CD14-positive monocyte (primary cell): Measurements from ENCODE around the gene GGTA1. TPM values are rescaled to one million over a fixed set of nuclear protein-coding genes. Genes with fewer than 3 reads are reported as not detected.

Experiments used
- DNase-seq, 3 donors: peaks; one replicate each; pipeline ENCODE4 v3.0.0-alpha.2; 2011 to 2022
- H2AFZ ChIP-seq: 2 replicates; pipeline ENCODE4 v1.6.0; 2012; ENCODE audit warnings: mild to moderate bottlenecking, low read depth, low read length, inconsistent platforms; ENCODE audit not compliant: insufficient read depth, poor library complexity, severe bottlenecking
- H3K27ac ChIP-seq, 2 donors: 1 replicate in 1 of 2; 2 replicates in 1 of 2; pipeline ENCODE4 v1.5.1; 2012 to 2013; ENCODE audit warnings: low read length in 2 of 2, control low read depth in 1 of 2, inconsistent platforms in 1 of 2, low read depth in 1 of 2, mild to moderate bottlenecking in 1 of 2
- H3K27me3 ChIP-seq, 2 donors: one replicate each; pipeline versions ENCODE4 v1.6.0 to v1.6.1; 2011 to 2013; ENCODE audit warnings: low read length in 2 of 2; ENCODE audit not compliant: control insufficient read depth in 2 of 2, insufficient read depth in 2 of 2
- H3K36me3 ChIP-seq, 2 donors: replicated peaks in 1 of 2; 1 replicate in 1 of 2; 2 replicates in 1 of 2; pipeline versions ENCODE4 v1.5.1 to v1.6.1; 2012 to 2013; ENCODE audit warnings: low read length in 2 of 2, control low read depth in 1 of 2, inconsistent platforms in 1 of 2, mild to moderate bottlenecking in 1 of 2; ENCODE audit not compliant: insufficient read depth in 2 of 2, control insufficient read depth in 1 of 2
- H3K4me1 ChIP-seq, 2 donors: 1 replicate in 1 of 2; 2 replicates in 1 of 2; pipeline versions ENCODE4 v1.5.1 to v1.6.1; 2012 to 2013; ENCODE audit warnings: low read length in 2 of 2, control low read depth in 1 of 2, inconsistent platforms in 1 of 2, mild to moderate bottlenecking in 1 of 2, moderate library complexity in 1 of 2; ENCODE audit not compliant: insufficient read depth in 2 of 2, control insufficient read depth in 1 of 2
- H3K4me2 ChIP-seq: replicated peaks from 2 replicates; pipeline ENCODE3; 2012; ENCODE audit warnings: low read length, moderate library complexity, mild to moderate bottlenecking; ENCODE audit not compliant: poor library complexity, severe bottlenecking; ENCODE audit errors: extremely low read depth
- H3K4me3 ChIP-seq, 3 experiments: fragments of 200-600 bp in 1 of 3; sonication (generic) in 1 of 3; replicated peaks in 1 of 3; 1 replicate in 2 of 3; 2 replicates in 1 of 3; pipeline ENCODE4 v1.5.1; 2011 to 2013; ENCODE audit warnings: low read length in 3 of 3, mild to moderate bottlenecking in 3 of 3, control low read depth in 2 of 3, low read depth in 2 of 3, inconsistent platforms in 1 of 3, moderate library complexity in 1 of 3
- H3K79me2 ChIP-seq: 2 replicates; pipeline ENCODE4 v1.6.0; 2012; ENCODE audit warnings: mild to moderate bottlenecking, control low read depth, inconsistent platforms, low read length, moderate library complexity; ENCODE audit not compliant: insufficient read depth
- H3K9ac ChIP-seq: 2 replicates; pipeline ENCODE4 v1.6.0; 2017; ENCODE audit warnings: low read length, mild to moderate bottlenecking; ENCODE audit not compliant: insufficient read depth, poor library complexity, severe bottlenecking
- H3K9me3 ChIP-seq, 2 donors: replicated peaks in 1 of 2; 1 replicate in 1 of 2; 2 replicates in 1 of 2; pipeline versions ENCODE4 v1.5.1 to v1.6.1; 2012 to 2013; ENCODE audit warnings: low read length in 2 of 2, control low read depth in 1 of 2; ENCODE audit not compliant: control insufficient read depth in 1 of 2, insufficient read depth in 1 of 2
- H4K20me1 ChIP-seq: 2 replicates; pipeline ENCODE4 v1.6.0; 2012; ENCODE audit warnings: mild to moderate bottlenecking, low read length, control low read depth, moderate library complexity; ENCODE audit not compliant: insufficient read depth
- H3K27ac Mint-ChIP-seq, 7 donors: one replicate each; pipeline ENCODE4 v1.8.0; 2020; ENCODE audit warnings: mild to moderate bottlenecking in 7 of 7, mixed read lengths in 7 of 7, moderate library complexity in 6 of 7, inconsistent platforms in 2 of 7
- H3K27me3 Mint-ChIP-seq, 3 donors: one replicate each; pipeline ENCODE4 v1.8.0; 2021 to 2022; ENCODE audit warnings: low read depth in 3 of 3, mild to moderate bottlenecking in 3 of 3, mixed read lengths in 3 of 3, moderate library complexity in 3 of 3, inconsistent platforms in 1 of 3
- H3K36me3 Mint-ChIP-seq, 2 donors: one replicate each; pipeline ENCODE4 v1.8.0; 2020; ENCODE audit warnings: mixed read lengths in 2 of 2, inconsistent platforms in 1 of 2, mild to moderate bottlenecking in 1 of 2
- H3K4me1 Mint-ChIP-seq: one replicate; pipeline ENCODE4 v1.8.0; 2020; ENCODE audit warnings: mild to moderate bottlenecking, mixed read lengths
- H3K4me3 Mint-ChIP-seq, 2 donors: one replicate each; pipeline ENCODE4 v1.8.0; 2020; ENCODE audit warnings: mild to moderate bottlenecking in 2 of 2, mixed read lengths in 2 of 2, moderate library complexity in 1 of 2
- H3K9me3 Mint-ChIP-seq, 7 donors: one replicate each; pipeline ENCODE4 v1.8.0; 2020 to 2022; ENCODE audit warnings: mixed read lengths in 7 of 7, mild to moderate bottlenecking in 6 of 7, moderate library complexity in 6 of 7, inconsistent platforms in 2 of 7
- WGBS: methylation state at CpG from one replicate; pipeline ENCODE4 v1.1.5; 2013; ENCODE audit warnings: missing lambda C conversion rate; ENCODE audit not compliant: insufficient coverage; 5-methylcytosine and 5-hydroxymethylcytosine counted together
- intact Hi-C, 2 donors: fragments of 100-400 bp; cut with micrococcal nuclease; formaldehyde crosslinking; loops; one replicate each; pipeline versions ENCODE4 v1.15.0 to v1.15.1; 2023
- polyA plus RNA-seq, 3 donors: library from polyadenylated mRNA; depleted of rRNA in 1 of 3; unstranded in 2 of 3; stranded (reverse) in 1 of 3; fragments of 300-500 nt in 2 of 3; fragments of >200 nt in 1 of 3; fragmentation: Illumina TruSeq in 2 of 3; gene quantifications; 1 replicate in 2 of 3; 2 replicates in 1 of 3; pipeline ENCODE4 v1.2.3, GENCODE V29; 2012 to 2021
- TF ChIP-seq, protein P1 (sequence below): fragments of 200-600 bp; IDR thresholded peaks from one replicate; pipeline ENCODE4 v1.8.0; 2022; ENCODE audit warnings: antibody characterized with exemption, mild to moderate bottlenecking

GGTA1 gene
- polyA plus RNA-seq, 3 donors = 10.9 to 35.6 (median 15.4) TPM

DNA sequence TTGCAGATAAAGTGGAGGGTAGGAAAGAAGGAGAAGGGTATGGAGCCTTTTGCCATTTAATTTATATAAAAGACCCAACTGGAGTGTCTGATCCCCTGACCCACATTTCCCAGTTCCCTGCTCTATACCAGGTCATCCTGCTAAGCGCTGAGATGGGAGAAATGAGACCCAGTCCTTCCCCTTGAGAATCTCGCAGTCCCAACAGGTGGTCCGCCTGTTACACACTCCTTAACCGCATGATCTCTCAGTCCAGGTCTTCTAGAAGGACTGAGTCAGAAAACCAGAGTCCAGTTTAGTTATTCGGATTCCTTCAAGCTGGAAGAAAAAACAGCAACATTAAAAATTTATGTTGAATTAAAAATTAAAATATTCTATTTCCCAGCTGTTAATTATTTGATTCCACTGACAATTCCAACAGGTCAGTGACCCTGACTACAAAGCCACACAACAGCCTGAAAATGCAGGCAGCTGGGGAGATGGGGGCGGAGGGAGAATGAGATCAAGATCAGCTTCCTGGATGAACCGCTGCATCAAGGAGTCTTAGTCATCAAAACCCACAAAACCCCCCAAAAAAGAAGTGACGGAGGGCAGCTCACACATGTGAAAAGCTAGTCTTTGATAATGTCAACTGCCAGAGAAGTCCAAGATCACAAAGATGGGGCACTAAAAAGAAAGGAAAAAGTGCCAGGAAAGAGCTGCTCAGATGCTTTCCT, 44.0 kb downstream of the GGTA1 start:
- no peaks in the 10 kb centered on the region for H4K20me1 ChIP-seq
- H3K9me3 ChIP-seq = no peaks in the 10 kb centered on the region
- H3K4me2 ChIP-seq = no peak overlapping the region
- DNase-seq = no peak
- no peak overlapping the region for H3K9ac ChIP-seq
- TF ChIP-seq, protein P1, sequence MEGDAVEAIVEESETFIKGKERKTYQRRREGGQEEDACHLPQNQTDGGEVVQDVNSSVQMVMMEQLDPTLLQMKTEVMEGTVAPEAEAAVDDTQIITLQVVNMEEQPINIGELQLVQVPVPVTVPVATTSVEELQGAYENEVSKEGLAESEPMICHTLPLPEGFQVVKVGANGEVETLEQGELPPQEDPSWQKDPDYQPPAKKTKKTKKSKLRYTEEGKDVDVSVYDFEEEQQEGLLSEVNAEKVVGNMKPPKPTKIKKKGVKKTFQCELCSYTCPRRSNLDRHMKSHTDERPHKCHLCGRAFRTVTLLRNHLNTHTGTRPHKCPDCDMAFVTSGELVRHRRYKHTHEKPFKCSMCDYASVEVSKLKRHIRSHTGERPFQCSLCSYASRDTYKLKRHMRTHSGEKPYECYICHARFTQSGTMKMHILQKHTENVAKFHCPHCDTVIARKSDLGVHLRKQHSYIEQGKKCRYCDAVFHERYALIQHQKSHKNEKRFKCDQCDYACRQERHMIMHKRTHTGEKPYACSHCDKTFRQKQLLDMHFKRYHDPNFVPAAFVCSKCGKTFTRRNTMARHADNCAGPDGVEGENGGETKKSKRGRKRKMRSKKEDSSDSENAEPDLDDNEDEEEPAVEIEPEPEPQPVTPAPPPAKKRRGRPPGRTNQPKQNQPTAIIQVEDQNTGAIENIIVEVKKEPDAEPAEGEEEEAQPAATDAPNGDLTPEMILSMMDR = no peak
- peaks cover 0 to 2% (median 0%) of the 10 kb centered on the region in 7 donors for H3K9me3 Mint-ChIP-seq
- no peak overlapping the region for H3K4me3 ChIP-seq
- H3K79me2 ChIP-seq = no peaks in the 10 kb centered on the region
- no peak overlapping the region for H3K27ac Mint-ChIP-seq
- H2AFZ ChIP-seq = no peak overlapping the region
- peaks cover 0 to 6% of the 10 kb centered on the region in 2 donors for H3K27me3 ChIP-seq
- H3K4me1 Mint-ChIP-seq = peaks cover 2% of the 10 kb centered on the region
- no peak overlapping the region for H3K27ac ChIP-seq
- no peaks in the 10 kb centered on the region for H3K4me1 ChIP-seq
- intact Hi-C loops = no loop called here
- H3K36me3 ChIP-seq = no peaks in the 10 kb centered on the region
- WGBS = 100% methylated on average over 1 of the region's 8 CpGs
- no peak overlapping the region for H3K4me3 Mint-ChIP-seq
- peaks cover 0 to 15% of the 10 kb centered on the region in 2 donors for H3K36me3 Mint-ChIP-seq
- H3K27me3 Mint-ChIP-seq = peaks cover 1 to 9% (median 5%) of the 10 kb centered on the region in 3 donors

DNA sequence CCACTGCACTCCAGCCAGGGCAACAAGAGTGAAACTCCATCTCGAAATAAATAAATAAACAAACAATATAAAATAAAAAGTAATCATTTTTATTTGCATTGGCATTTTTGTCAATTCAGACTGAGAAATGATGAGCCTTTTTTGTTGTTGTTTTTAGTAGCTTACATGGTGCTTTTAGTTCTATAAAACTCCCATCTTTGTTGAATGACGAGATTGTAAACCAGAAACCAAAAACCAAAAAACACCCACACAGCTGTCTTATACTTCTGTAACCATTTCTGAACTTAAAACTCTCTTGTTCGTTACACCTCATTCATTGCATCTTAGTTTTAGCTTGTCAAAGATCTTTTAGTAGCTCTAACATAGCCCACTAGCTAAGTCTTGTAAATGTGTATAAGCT, 44.7 kb downstream of the GGTA1 start:
- Mint-ChIP-seq H3K9me3 (peaks cover 0 to 2% (median 0%) of the 10 kb centered on the region in 7 donors), H3K27ac (no peak overlapping the region), H3K36me3 (peaks cover 0 to 15% of the 10 kb centered on the region in 2 donors), H3K4me1 (peaks cover 2% of the 10 kb centered on the region), H3K4me3 (no peak overlapping the region), H3K27me3 (peaks cover 0 to 9% (median 5%) of the 10 kb centered on the region in 3 donors)
- H3K4me2 ChIP-seq = no peak overlapping the region
- H3K27me3 ChIP-seq = peaks cover 0 to 2% of the 10 kb centered on the region in 2 donors
- H3K9ac ChIP-seq = no peak overlapping the region
- no peaks in the 10 kb centered on the region for H3K79me2 ChIP-seq
- no peak overlapping the region for H3K27ac ChIP-seq
- TF ChIP-seq, protein P1 = no peak
- H3K9me3 ChIP-seq = no peaks in the 10 kb centered on the region
- no CpG with 5 or more reads among the region's 3 CpGs for WGBS
- no peak overlapping the region for H3K4me3 ChIP-seq
- intact Hi-C loops = no loop called here
- no peak for DNase-seq
- no peaks in the 10 kb centered on the region for H3K4me1 ChIP-seq
- no peaks in the 10 kb centered on the region for H4K20me1 ChIP-seq
- H2AFZ ChIP-seq = no peak overlapping the region
- H3K36me3 ChIP-seq = no peaks in the 10 kb centered on the region
